HepG2 (cell line): Measurements from ENCODE around the gene APRT. TPM values are rescaled to one million over a fixed set of nuclear protein-coding genes. Genes with fewer than 3 reads are reported as not detected.

ENCODE experiments used
- ATM ChIP-seq: fragments of 450-650 bp; IDR thresholded peaks from 2 replicates; pipeline ENCODE4 v1.7.1; 2017; ENCODE audit warnings: mild to moderate bottlenecking, borderline replicate concordance
- CEBPB ChIP-seq: IDR thresholded peaks from 2 replicates; pipeline ENCODE4 v1.6.1; 2011; ENCODE audit warnings: low read depth, low read length, improper control_type of control experiment, borderline replicate concordance
- CTCF ChIP-seq: sonication (generic); formaldehyde crosslinking; IDR thresholded peaks from 2 replicates; pipeline ENCODE4 v1.5.0; 2020; ENCODE audit warnings: mild to moderate bottlenecking, missing genetic modification reagents, moderate library complexity
- DZIP1 ChIP-seq: sonication (generic); formaldehyde crosslinking; IDR thresholded peaks from 2 replicates; pipeline ENCODE4 v1.5.0; 2020; ENCODE audit warnings: mild to moderate bottlenecking, missing genetic modification reagents
- IRF2 ChIP-seq: IDR thresholded peaks from 2 replicates; pipeline ENCODE4 v1.6.1; 2018; ENCODE audit warnings: missing genetic modification reagents, missing compliant biosample characterization
- KDM6A ChIP-seq: IDR thresholded peaks from 2 replicates; pipeline ENCODE4 v1.6.1; 2016; ENCODE audit warnings: low read depth
- NR1H2 ChIP-seq: sonication (generic); formaldehyde crosslinking; IDR thresholded peaks from 2 replicates; pipeline ENCODE4 v1.8.1; 2022; ENCODE audit warnings: low read depth, missing genetic modification reagents, borderline replicate concordance
- NR3C1 ChIP-seq: sonication (generic); formaldehyde crosslinking; IDR thresholded peaks from 2 replicates; pipeline ENCODE4 v1.4.0; 2020; ENCODE audit warnings: missing genetic modification reagents
- RBM22 ChIP-seq: fragments of 200-400 bp; formaldehyde crosslinking; optimal IDR thresholded peaks from 2 replicates; pipeline ENCODE3; 2017; ENCODE audit warnings: mild to moderate bottlenecking, low read length, moderate library complexity
- RFX5 ChIP-seq: IDR thresholded peaks from 2 replicates; pipeline ENCODE4 v1.6.1; 2011; ENCODE audit warnings: low read depth, low read length, improper control_type of control experiment
- TOE1 ChIP-seq: sonication (generic); formaldehyde crosslinking; IDR thresholded peaks from 2 replicates; pipeline ENCODE4 v1.4.0; 2020; ENCODE audit warnings: mild to moderate bottlenecking, missing genetic modification reagents
- ZBTB1 ChIP-seq: sonication (generic); formaldehyde crosslinking; IDR thresholded peaks from 2 replicates; pipeline ENCODE4 v1.4.0; 2020; ENCODE audit warnings: missing genetic modification reagents, borderline replicate concordance
- ZNF260 ChIP-seq: sonication (generic); formaldehyde crosslinking; IDR thresholded peaks from 2 replicates; pipeline ENCODE4 v1.4.0; 2020; ENCODE audit warnings: missing genetic modification reagents, low read depth, mild to moderate bottlenecking, borderline replicate concordance
- ZNF563 ChIP-seq: sonication (generic); formaldehyde crosslinking; IDR thresholded peaks from 2 replicates; pipeline ENCODE4 v1.8.0; 2022; ENCODE audit warnings: mild to moderate bottlenecking, moderate library complexity, missing genetic modification reagents
- ZNF619 ChIP-seq: sonication (generic); formaldehyde crosslinking; IDR thresholded peaks from 2 replicates; pipeline ENCODE4 v1.4.0; 2020; ENCODE audit warnings: mild to moderate bottlenecking, missing genetic modification reagents
- ZNF776 ChIP-seq: sonication (generic); formaldehyde crosslinking; IDR thresholded peaks from 2 replicates; pipeline ENCODE4 v1.4.0; 2020; ENCODE audit warnings: mild to moderate bottlenecking, missing genetic modification reagents
- ZSCAN29 ChIP-seq: sonication (generic); formaldehyde crosslinking; conservative IDR thresholded peaks from 2 replicates; pipeline ENCODE4 v1.4.0; 2020; ENCODE audit warnings: mild to moderate bottlenecking, missing genetic modification reagents
- polyA plus RNA-seq, 8 experiments: library from polyadenylated mRNA; depleted of rRNA in 3 of 8; stranded (reverse) in 7 of 8; unstranded in 1 of 8; fragments of >200 nt; fragmentation: Illumina TruSeq in 4 of 8; extraction: Trizol in 4 of 8; gene quantifications; 2 replicates each; pipeline versions ENCODE4 v1.2.1 to v1.2.3, GENCODE V29; 2011 to 2016; ENCODE audit warnings: low read depth in 4 of 8, missing spikeins in 1 of 8, mixed read lengths in 1 of 8; ENCODE audit not compliant: insufficient read depth in 1 of 8
- total RNA-seq, 5 experiments: library from RNA; depleted of rRNA; stranded (reverse); fragments of >200 nt; fragmentation: Illumina TruSeq; extraction: Trizol; gene quantifications; 2 replicates each; pipeline ENCODE4 v1.2.3, GENCODE V29; 2016; ENCODE audit warnings: low read depth in 1 of 5

Gene APRT
- total and polyA plus RNA-seq, 2 of the 13 experiments (the other 11 are each of a cell fraction or from before 2014, with no cell fraction given), result 155 to 242 TPM

GRCh38 chr16:88804552-88805339 is 7.0 kb downstream of the APRT start (continued):
- no peak for TF ChIP-seq NR1H2
- no peak for TF ChIP-seq KDM6A (CRISPR knock-in tag)
- peak; percentile 40; the same call in 1 of the 2 replicates for TF ChIP-seq ZNF776 (CRISPR knock-in tag)
- TF ChIP-seq IRF2 (CRISPR knock-in tag), result 0 out of 2 replicates have a peak, but pooled peaks have one; percentile 13
- TF ChIP-seq DZIP1, result 0 out of 2 replicates have a peak, but pooled peaks have one; percentile 20
- no peak for TF ChIP-seq ZNF260 (CRISPR knock-in tag)
- peak; percentile 89 for TF ChIP-seq CEBPB
- TF ChIP-seq RBM22, result peak; percentile 76
- TF ChIP-seq ZNF563 (CRISPR knock-in tag), result 0 out of 2 replicates have a peak, but pooled peaks have one; percentile 28
- no peak for TF ChIP-seq ZSCAN29 (CRISPR knock-in tag)
- no peak for TF ChIP-seq ZBTB1
- no peak for TF ChIP-seq ATM
- TF ChIP-seq RFX5, result no peak
- TF ChIP-seq TOE1 (CRISPR knock-in tag), result peak; percentile 43; the same call in 1 of the 2 replicates
- TF ChIP-seq CTCF (CRISPR knock-in tag), result 0 out of 2 replicates have a peak, but pooled peaks have one; percentile 24
- no peak for TF ChIP-seq ZNF619 (CRISPR knock-in tag)
- TF ChIP-seq NR3C1 (CRISPR knock-in tag), result no peak
